PC-3 (cell line): Measurements from ENCODE around the gene MON2. TPM values are rescaled to one million over a fixed set of nuclear protein-coding genes. Genes with fewer than 3 reads are reported as not detected.
A peak's percentile ranks its signal among the peaks of the same experiment; 100 is the strongest.

ENCODE experiments used
- ATAC-seq: fragments of 200-7000 bp; cut with Tn5 transposase; 2 replicates; pipeline ENCODE4 v1.9.1; 2020; ENCODE audit warnings: mild to moderate bottlenecking, moderate library complexity
- BruUV-seq: library from RNA; stranded (reverse); fragments of 400-500 nt; replicated peaks from 2 replicates; lab custom pipeline; 2021; lab: Mats Ljungman, UMichigan
- CTCF ChIA-PET: fragments of 300-600 bp; sonication (Branson Sonifier 250); formaldehyde crosslinking; loops from one replicate; lab custom pipeline; 2022; ENCODE audit warnings: antibody characterized with exemption; lab: Charles Lee
- POLR2A ChIA-PET: fragments of 300-600 bp; sonication (Branson Sonifier 250); formaldehyde crosslinking; loops from one replicate; lab custom pipeline; 2022; ENCODE audit warnings: antibody characterized with exemption; ENCODE audit not compliant: unreplicated experiment; lab: Charles Lee
- DNase-seq: peaks from one replicate; pipeline ENCODE4 v3.0.0-alpha.2; 2015
- H2AFZ ChIP-seq: fragments of 300-600 bp; sonication (generic); 2 replicates; pipeline ENCODE4 v1.6.0; 2016; ENCODE audit warnings: antibody characterized with exemption, low read length
- H3F3A ChIP-seq: fragments of 300-600 bp; sonication (generic); one replicate; pipeline ENCODE4 v1.6.0; 2017; ENCODE audit warnings: antibody characterized with exemption, low read length, control low read depth, mild to moderate bottlenecking; ENCODE audit not compliant: unreplicated experiment
- H3K27ac ChIP-seq: fragments of 300-600 bp; sonication (generic); 2 replicates; pipeline ENCODE4 v1.5.1; 2016; ENCODE audit warnings: mild to moderate bottlenecking, low read length
- H3K27me3 ChIP-seq: fragments of 300-600 bp; sonication (generic); 2 replicates; pipeline ENCODE4 v1.6.1; 2016; ENCODE audit warnings: low read length, mixed read lengths
- H3K36me3 ChIP-seq: fragments of 300-600 bp; sonication (generic); 2 replicates; pipeline ENCODE4 v1.6.1; 2016; ENCODE audit warnings: low read depth, mixed run types, low read length, mixed read lengths
- H3K4me1 ChIP-seq: fragments of 300-600 bp; sonication (generic); 2 replicates; pipeline ENCODE4 v1.5.1; 2016; ENCODE audit warnings: low read length; ENCODE audit not compliant: insufficient read depth
- H3K4me2 ChIP-seq: fragments of 300-600 bp; sonication (generic); 2 replicates; pipeline ENCODE4 v1.6.0; 2016; ENCODE audit warnings: low read length
- H3K4me3 ChIP-seq: fragments of 300-600 bp; sonication (generic); 2 replicates; pipeline ENCODE4 v1.5.1; 2016; ENCODE audit warnings: mild to moderate bottlenecking, low read length, mixed read lengths
- H3K79me2 ChIP-seq: fragments of 300-600 bp; sonication (generic); 2 replicates; pipeline ENCODE4 v1.6.1; 2017; ENCODE audit warnings: low read length, mixed read lengths
- H3K9ac ChIP-seq: fragments of 300-600 bp; sonication (generic); 2 replicates; pipeline ENCODE4 v1.6.0; 2016; ENCODE audit warnings: mild to moderate bottlenecking, low read length
- H3K9me2 ChIP-seq: fragments of 300-600 bp; sonication (generic); replicated peaks from 2 replicates; pipeline ENCODE4 v1.6.1; 2016; ENCODE audit warnings: mixed run types, low read length, mixed read lengths
- H3K9me3 ChIP-seq: fragments of 300-600 bp; sonication (generic); 2 replicates; pipeline ENCODE4 v1.6.1; 2016; ENCODE audit warnings: low read length, mixed read lengths
- H4K20me1 ChIP-seq: fragments of 300-600 bp; sonication (generic); 2 replicates; pipeline ENCODE4 v1.6.1; 2016; ENCODE audit warnings: low read length, mixed read lengths
- CTCF ChIP-seq: fragments of 300-600 bp; sonication (generic); conservative IDR thresholded peaks from 2 replicates; pipeline ENCODE4 v1.5.1; 2017; ENCODE audit warnings: antibody characterized with exemption, low read depth, mild to moderate bottlenecking, low read length
- EZH2 ChIP-seq: fragments of 300-600 bp; sonication (generic); IDR thresholded peaks from one replicate; pipeline ENCODE4 v1.6.1; 2017; ENCODE audit warnings: antibody characterized with exemption, mild to moderate bottlenecking, low read length; ENCODE audit not compliant: unreplicated experiment
- EZH2phosphoT487 ChIP-seq: fragments of 300-600 bp; sonication (generic); IDR thresholded peaks from 2 replicates; pipeline ENCODE4 v1.6.1; 2018; ENCODE audit warnings: mild to moderate bottlenecking, antibody characterized with exemption, low read length, borderline replicate concordance
- intact Hi-C: fragments of 100-400 bp; cut with micrococcal nuclease; formaldehyde crosslinking; loops from 2 replicates; pipeline ENCODE4 v1.9.0; 2023
- total RNA-seq: library from RNA; depleted of rRNA; stranded (reverse); fragments of >200 nt; gene quantifications from 2 replicates; pipeline ENCODE4 v1.2.3, GENCODE V29; 2014

Gene MON2
- total RNA-seq, 1 experiment from 2014 or later: 19.1 TPM

DNA sequence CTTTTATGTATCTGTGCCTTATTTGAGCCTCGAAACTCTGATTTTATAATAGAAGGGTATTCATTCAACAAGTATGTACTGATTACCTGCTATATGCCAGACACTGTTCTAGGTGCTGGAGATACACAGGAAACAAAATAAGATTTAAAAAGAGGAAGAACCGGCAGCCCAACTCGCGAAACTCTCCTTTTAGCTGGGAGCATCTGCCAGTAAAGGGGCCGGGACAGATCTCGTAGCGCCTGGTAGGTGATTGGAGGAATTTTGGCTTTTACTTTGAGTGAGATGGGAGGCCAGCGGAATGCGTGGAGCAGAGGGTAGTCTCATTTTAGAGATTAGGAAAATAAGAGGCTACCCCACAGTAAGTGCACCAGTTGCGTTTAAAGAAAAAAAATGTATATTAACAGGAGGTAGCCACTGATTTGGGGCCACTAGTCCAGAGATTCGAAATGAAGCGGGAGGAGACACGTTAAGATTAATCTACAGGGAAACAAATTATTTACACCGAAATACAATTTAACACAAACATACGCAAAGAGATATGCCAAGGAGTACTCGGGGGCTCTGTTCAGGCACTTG lies 520 bp upstream of the MON2 start:
- Histone ChIP-seq H3K9me2 (no peaks in the 10 kb centered on the region), H4K20me1 (peaks cover 18% of the 10 kb centered on the region), H3K9me3 (no peaks in the 10 kb centered on the region), H3K79me2 (peaks cover 49% of the 10 kb centered on the region), H2AFZ (peak overlapping the region; percentile 100), H3K36me3 (0 out of 2 replicates have a peak, but pooled peaks cover 3% of the 10 kb centered on the region), H3K9ac (peak overlapping the region; percentile 93), H3K4me3 (peak overlapping the region; percentile 78), H3F3A (no peaks in the 10 kb centered on the region), H3K27me3 (no peaks in the 10 kb centered on the region), H3K4me2 (peak overlapping the region; percentile 99), H3K4me1 (peaks cover 11% of the 10 kb centered on the region), H3K27ac (peak overlapping the region; percentile 20; the same call in 1 of the 2 replicates)
- intact Hi-C loops: no loop called here
- TF ChIP-seq CTCF: no peak
- TF ChIP-seq EZH2: no peak
- TF ChIP-seq EZH2phosphoT487: no peak
- ATAC-seq (peak; percentile 50), DNase-seq (peak; percentile 44)
- ChIA-PET CTCF (interaction anchor here (0.6 to 1.5 kb wide), 2 partner anchors 28 to 467 kb away, joined by 3 to 4 read pairs; no protein-coding TSS in a partner anchor), POLR2A (no interaction called here)
- TSS peak; percentile 79 for BruUV-seq

DNA sequence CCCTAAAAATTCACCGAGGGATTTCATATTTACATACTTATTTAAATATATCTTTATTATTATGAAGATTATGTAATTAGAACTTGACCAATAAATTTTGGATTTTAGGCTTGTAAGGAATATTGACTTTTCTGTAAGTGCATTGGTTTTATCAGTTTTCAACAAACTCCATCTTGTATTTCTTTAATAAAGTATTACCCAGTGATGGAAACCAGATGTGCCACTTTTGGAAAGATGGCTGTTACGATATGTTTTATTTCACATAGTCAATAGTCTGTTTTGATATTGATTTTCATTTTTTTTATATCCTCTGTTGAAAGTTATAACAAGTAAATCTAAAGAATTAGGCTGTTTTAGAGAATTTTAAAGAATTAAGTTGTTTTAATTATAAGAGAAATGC lies 1.8 kb downstream of the MON2 start:
- intact Hi-C loops: no loop called here
- Histone ChIP-seq H4K20me1 (peaks cover 23% of the 10 kb centered on the region), H3K9me2 (no peaks in the 10 kb centered on the region), H3K27ac (no peak overlapping the region), H3K36me3 (0 out of 2 replicates have a peak, but pooled peaks cover 3% of the 10 kb centered on the region), H3K9me3 (no peaks in the 10 kb centered on the region), H3K9ac (peak overlapping the region; percentile 93; the same call in 1 of the 2 replicates), H3F3A (no peaks in the 10 kb centered on the region), H3K27me3 (no peaks in the 10 kb centered on the region), H3K4me2 (peak overlapping the region; percentile 99), H3K79me2 (peaks cover 71% of the 10 kb centered on the region), H2AFZ (no peak overlapping the region), H3K4me3 (peak overlapping the region; percentile 78), H3K4me1 (peaks cover 11% of the 10 kb centered on the region)
- no peak for TF ChIP-seq EZH2phosphoT487
- TF ChIP-seq EZH2: no peak
- no peak for TF ChIP-seq CTCF
- ATAC-seq (no peak), DNase-seq (peak; percentile 6)
- no TSS peak for BruUV-seq
- POLR2A ChIA-PET: no interaction called here
- CTCF ChIA-PET: no interaction called here

DNA sequence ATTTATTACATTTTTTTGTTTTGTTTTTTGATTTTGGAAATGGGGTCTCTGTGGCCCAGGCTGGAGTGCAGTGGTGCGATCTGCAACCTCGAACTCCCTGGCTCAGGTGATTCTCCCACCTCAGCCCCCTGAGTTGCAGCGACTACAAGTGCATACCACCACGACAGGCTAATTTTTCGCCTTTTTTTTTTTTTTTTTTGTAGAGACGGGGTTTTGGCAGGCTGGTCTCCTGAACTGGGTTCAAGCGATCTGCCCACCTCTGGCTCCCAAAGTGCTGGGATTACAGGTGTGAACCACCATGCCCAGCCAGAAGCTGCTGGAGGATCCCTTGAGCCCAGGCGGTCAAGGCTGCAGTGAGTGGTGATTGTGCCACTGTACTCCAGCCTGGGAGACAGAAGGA lies 2.3 kb downstream of the MON2 start:
- no peaks in the 10 kb centered on the region for H3F3A ChIP-seq
- no peaks in the 10 kb centered on the region for H3K9me2 ChIP-seq
- BruUV-seq: no TSS peak
- peaks cover 76% of the 10 kb centered on the region for H3K79me2 ChIP-seq
- H3K27me3 ChIP-seq: no peaks in the 10 kb centered on the region
- peak overlapping the region; percentile 78 for H3K4me3 ChIP-seq
- H3K4me2 ChIP-seq: peak overlapping the region; percentile 99
- H2AFZ ChIP-seq: no peak overlapping the region
- ChIA-PET POLR2A (no interaction called here), CTCF (no interaction called here)
- TF ChIP-seq CTCF (no peak), EZH2phosphoT487 (no peak), EZH2 (no peak)
- no peak overlapping the region for H3K27ac ChIP-seq
- DNase-seq: no peak
- peaks cover 23% of the 10 kb centered on the region for H4K20me1 ChIP-seq
- ATAC-seq: no peak
- intact Hi-C loops: no loop called here
- 0 out of 2 replicates have a peak, but pooled peaks cover 3% of the 10 kb centered on the region for H3K36me3 ChIP-seq
- no peaks in the 10 kb centered on the region for H3K9me3 ChIP-seq
- H3K9ac ChIP-seq: no peak overlapping the region
- H3K4me1 ChIP-seq: peaks cover 11% of the 10 kb centered on the region
